Activated CD4-positive, alpha-beta memory T cell treated with anti-CD3 and anti-CD28 coated beads for 36 hours (primary cell): ENCODE data around the gene ASB16. TPM values are rescaled to one million over a fixed set of nuclear protein-coding genes. Genes with fewer than 3 reads are reported as not detected.
A peak's percentile ranks its signal among the peaks of the same experiment; 100 is the strongest.

Experiments
- CTCF ChIA-PET: fragments of 350-600 bp; sonication (Branson Sonifier 250); formaldehyde crosslinking; loops from one replicate; lab custom pipeline; 2021; ENCODE audit warnings: antibody characterized with exemption, inconsistent platforms; lab: Charles Lee
- POLR2A ChIA-PET: fragments of 350-600 bp; sonication (Branson Sonifier 250); formaldehyde crosslinking; loops from one replicate; lab custom pipeline; 2021; ENCODE audit warnings: antibody characterized with exemption; lab: Charles Lee
- DNase-seq: peaks from one replicate; pipeline ENCODE4 v3.0.0-alpha.2; 2020
- H3K27ac Mint-ChIP-seq: one replicate; pipeline ENCODE4 v1.8.0; 2021; ENCODE audit warnings: mixed read lengths
- H3K27me3 Mint-ChIP-seq: one replicate; pipeline ENCODE4 v1.8.0; 2021; ENCODE audit warnings: mixed read lengths
- H3K36me3 Mint-ChIP-seq: one replicate; pipeline ENCODE4 v1.8.0; 2021; ENCODE audit warnings: mixed read lengths
- H3K4me1 Mint-ChIP-seq: one replicate; pipeline ENCODE4 v1.8.0; 2021; ENCODE audit warnings: low read depth, mixed read lengths
- H3K4me3 Mint-ChIP-seq: one replicate; pipeline ENCODE4 v1.8.0; 2021; ENCODE audit warnings: mild to moderate bottlenecking, mixed read lengths
- H3K9me3 Mint-ChIP-seq: one replicate; pipeline ENCODE4 v1.8.0; 2021; ENCODE audit warnings: mixed read lengths
- intact Hi-C: fragments of 100-400 bp; cut with micrococcal nuclease; formaldehyde crosslinking; loops from one replicate; pipeline ENCODE4 v1.15.1; 2023
- total RNA-seq, 2 experiments: library from RNA; stranded (reverse); gene quantifications; one replicate each; pipeline ENCODE4 v1.2.3, GENCODE V29; 2021

ASB16 gene
- total RNA-seq, 2 experiments from 2014 or later = 0.19 TPM; not detected in 1

GRCh38 chr17:44213403-44214229 lies 43.1 kb downstream of the ASB16 start:
- no peak for DNase-seq
- Mint-ChIP-seq H3K36me3 (peaks cover 66% of the 10 kb centered on the region), H3K27ac (peak overlapping the region; percentile 33), H3K4me1 (peaks cover 71% of the 10 kb centered on the region), H3K4me3 (no peak overlapping the region), H3K27me3 (no peaks in the 10 kb centered on the region), H3K9me3 (no peaks in the 10 kb centered on the region)
- intact Hi-C loops = no loop called here
- POLR2A ChIA-PET = no interaction called here
- CTCF ChIA-PET = interaction anchor here (1.1 to 1.3 kb wide), 3 partner anchors 10 to 140 kb away, joined by 3 to 5 read pairs (median 3); partner anchors contain the start of gene GRN

GRCh38 chr17:44214230-44214494 lies 43.7 kb downstream of the ASB16 start:
- intact Hi-C loops = no loop called here
- DNase-seq = no peak
- H3K9me3 Mint-ChIP-seq = no peaks in the 10 kb centered on the region
- H3K27ac Mint-ChIP-seq = peak overlapping the region; percentile 94
- H3K27me3 Mint-ChIP-seq = no peaks in the 10 kb centered on the region
- peaks cover 63% of the 10 kb centered on the region for H3K36me3 Mint-ChIP-seq
- H3K4me3 Mint-ChIP-seq = no peak overlapping the region
- peaks cover 68% of the 10 kb centered on the region for H3K4me1 Mint-ChIP-seq
- POLR2A ChIA-PET = no interaction called here
- CTCF ChIA-PET = no interaction called here

- intact Hi-C loops = no loop called here
- Mint-ChIP-seq H3K27me3 (no peaks in the 10 kb centered on the region), H3K9me3 (no peaks in the 10 kb centered on the region), H3K36me3 (peaks cover 56% of the 10 kb centered on the region), H3K27ac (peak overlapping the region; percentile 94), H3K4me3 (no peak overlapping the region), H3K4me1 (peaks cover 61% of the 10 kb centered on the region)
- CTCF ChIA-PET = interaction anchor here (1.0 kb wide), 1 partner anchor 136 kb away, joined by 4 read pairs; no protein-coding TSS in a partner anchor
- no peak for DNase-seq
- POLR2A ChIA-PET = no interaction called here
Measured at GRCh38 chr17:44214896-44215295, 44.4 kb downstream of the ASB16 start.

GRCh38 chr17:44216173-44216572 lies 45.7 kb downstream of the ASB16 start:
- ChIA-PET POLR2A (interaction anchor here (1.5 to 1.6 kb wide), 2 partner anchors 30 to 109 kb away, joined by 5 to 7 read pairs; partner anchors contain the start of genes SLC25A39 and TMUB2), CTCF (interaction anchor here (1.0 to 2.6 kb wide), 8 partner anchors 9 to 141 kb away, joined by 3 to 20 read pairs (median 5); partner anchors contain the start of gene GRN)
- peak; percentile 66 for DNase-seq
- no peaks in the 10 kb centered on the region for H3K9me3 Mint-ChIP-seq
- H3K36me3 Mint-ChIP-seq = peaks cover 55% of the 10 kb centered on the region
- H3K4me3 Mint-ChIP-seq = peak overlapping the region; percentile 98
- H3K4me1 Mint-ChIP-seq = peaks cover 53% of the 10 kb centered on the region
- no peaks in the 10 kb centered on the region for H3K27me3 Mint-ChIP-seq
- intact Hi-C loops = no loop called here
- H3K27ac Mint-ChIP-seq = peak overlapping the region; percentile 94

- POLR2A ChIA-PET = interaction anchor here (0.7 to 1.6 kb wide), 4 partner anchors 13 to 108 kb away, joined by 3 to 7 read pairs (median 4); partner anchors contain the start of genes SLC25A39 and TMUB2
- H3K27ac Mint-ChIP-seq = peak overlapping the region; percentile 94
- CTCF ChIA-PET = interaction anchor here (1.0 to 2.6 kb wide), 9 partner anchors 10 to 141 kb away, joined by 3 to 20 read pairs (median 6); partner anchors contain the start of genes GRN and TMUB2
- DNase-seq = no peak
- peak overlapping the region; percentile 98 for H3K4me3 Mint-ChIP-seq
- intact Hi-C loops = no loop called here
- H3K36me3 Mint-ChIP-seq = peaks cover 52% of the 10 kb centered on the region
- H3K27me3 Mint-ChIP-seq = no peaks in the 10 kb centered on the region
- no peaks in the 10 kb centered on the region for H3K9me3 Mint-ChIP-seq
- H3K4me1 Mint-ChIP-seq = peaks cover 49% of the 10 kb centered on the region
Measured at GRCh38 chr17:44216694-44217093, 46.2 kb downstream of the ASB16 start.

- Mint-ChIP-seq H3K4me3 (peak overlapping the region; percentile 98), H3K9me3 (no peaks in the 10 kb centered on the region), H3K36me3 (peaks cover 50% of the 10 kb centered on the region), H3K27me3 (no peaks in the 10 kb centered on the region), H3K4me1 (peaks cover 46% of the 10 kb centered on the region), H3K27ac (peak overlapping the region; percentile 94)
- ChIA-PET CTCF (interaction anchor here (0.6 to 5.0 kb wide), 8 partner anchors 7 to 1230 kb away, joined by 3 to 86 read pairs (median 7); partner anchors contain the start of gene TMUB2), POLR2A (interaction anchor here (1.0 to 1.6 kb wide), 5 partner anchors 8 to 107 kb away, joined by 3 to 10 read pairs (median 7); partner anchors contain the start of genes SLC25A39 and TMUB2)
- DNase-seq = no peak
- intact Hi-C loops = loop anchor here (1.0 kb wide), 3 partner anchors 8 to 32 kb away; partner anchors contain the start of gene TMUB2
Measured at GRCh38 chr17:44217738-44218343, 47.3 kb downstream of the ASB16 start.

- peaks cover 40% of the 10 kb centered on the region for H3K4me1 Mint-ChIP-seq
- peak overlapping the region; percentile 98 for H3K4me3 Mint-ChIP-seq
- ChIA-PET POLR2A (interaction anchor here (1.0 to 3.6 kb wide), 5 partner anchors 8 to 109 kb away, joined by 3 to 43 read pairs (median 10); no protein-coding TSS in a partner anchor), CTCF (interaction anchor here (0.6 to 5.0 kb wide), 8 partner anchors 8 to 1231 kb away, joined by 3 to 86 read pairs (median 4); partner anchors contain the start of genes SLC25A39 and TMUB2)
- peak; percentile 91 for DNase-seq
- no peaks in the 10 kb centered on the region for H3K9me3 Mint-ChIP-seq
- no peaks in the 10 kb centered on the region for H3K27me3 Mint-ChIP-seq
- H3K36me3 Mint-ChIP-seq = peaks cover 44% of the 10 kb centered on the region
- intact Hi-C loops = loop anchor here (1.0 kb wide), 3 partner anchors 8 to 32 kb away; partner anchors contain the start of gene TMUB2
- peak overlapping the region; percentile 94 for H3K27ac Mint-ChIP-seq
Measured at GRCh38 chr17:44218344-44219107, 48.0 kb downstream of the ASB16 start.

GRCh38 chr17:44219108-44219615 lies 48.7 kb downstream of the ASB16 start:
- POLR2A ChIA-PET = interaction anchor here (1.4 to 3.6 kb wide), 4 partner anchors 8 to 108 kb away, joined by 3 to 43 read pairs (median 5); partner anchors contain the start of gene ATXN7L3
- peaks cover 38% of the 10 kb centered on the region for H3K36me3 Mint-ChIP-seq
- CTCF ChIA-PET = interaction anchor here (0.6 to 5.0 kb wide), 6 partner anchors 9 to 108 kb away, joined by 3 to 86 read pairs (median 8); partner anchors contain the start of gene TMUB2
- intact Hi-C loops = no loop called here
- H3K4me3 Mint-ChIP-seq = no peak overlapping the region
- H3K27ac Mint-ChIP-seq = peak overlapping the region; percentile 66
- peak; percentile 80 for DNase-seq
- no peaks in the 10 kb centered on the region for H3K9me3 Mint-ChIP-seq
- peaks cover 34% of the 10 kb centered on the region for H3K4me1 Mint-ChIP-seq
- H3K27me3 Mint-ChIP-seq = no peaks in the 10 kb centered on the region

GRCh38 chr17:44219616-44220212 lies 49.2 kb downstream of the ASB16 start, which contains the start of gene UBTF:
TSS of gene UBTF (minus strand) at chr17:44219675. CDS start at chr17:44218229, 1,446 bp downstream.
- Mint-ChIP-seq H3K36me3 (peaks cover 32% of the 10 kb centered on the region), H3K27me3 (no peaks in the 10 kb centered on the region), H3K4me3 (peak within 1 kb of the TSS; percentile 85), H3K9me3 (no peaks in the 10 kb centered on the region), H3K4me1 (peaks cover 29% of the 10 kb centered on the region), H3K27ac (peak within 1 kb of the TSS; percentile 96)
- CTCF ChIA-PET = interaction anchor here (0.6 to 5.0 kb wide), 7 partner anchors 9 to 124 kb away, joined by 3 to 86 read pairs (median 3); no protein-coding TSS in a partner anchor
- POLR2A ChIA-PET = interaction anchor here (1.4 to 3.6 kb wide), 5 partner anchors 9 to 107 kb away, joined by 3 to 43 read pairs (median 4); partner anchors contain the start of gene ATXN7L3
- peak; percentile 72 for DNase-seq
- intact Hi-C loops = loop anchor here (2.0 kb wide), 1 partner anchor 79 kb away; the partner anchor contains the start of gene HROB
